ENCODE data around the gene PPP2R5A. TPM values are rescaled to one million over a fixed set of nuclear protein-coding genes. Genes with fewer than 3 reads are reported as not detected.

The PPP2R5A gene
- total and polyA plus RNA-seq, 4 experiments from 2014 or later = 37.9 to 55.0 (median 48.4) TPM

DNA sequence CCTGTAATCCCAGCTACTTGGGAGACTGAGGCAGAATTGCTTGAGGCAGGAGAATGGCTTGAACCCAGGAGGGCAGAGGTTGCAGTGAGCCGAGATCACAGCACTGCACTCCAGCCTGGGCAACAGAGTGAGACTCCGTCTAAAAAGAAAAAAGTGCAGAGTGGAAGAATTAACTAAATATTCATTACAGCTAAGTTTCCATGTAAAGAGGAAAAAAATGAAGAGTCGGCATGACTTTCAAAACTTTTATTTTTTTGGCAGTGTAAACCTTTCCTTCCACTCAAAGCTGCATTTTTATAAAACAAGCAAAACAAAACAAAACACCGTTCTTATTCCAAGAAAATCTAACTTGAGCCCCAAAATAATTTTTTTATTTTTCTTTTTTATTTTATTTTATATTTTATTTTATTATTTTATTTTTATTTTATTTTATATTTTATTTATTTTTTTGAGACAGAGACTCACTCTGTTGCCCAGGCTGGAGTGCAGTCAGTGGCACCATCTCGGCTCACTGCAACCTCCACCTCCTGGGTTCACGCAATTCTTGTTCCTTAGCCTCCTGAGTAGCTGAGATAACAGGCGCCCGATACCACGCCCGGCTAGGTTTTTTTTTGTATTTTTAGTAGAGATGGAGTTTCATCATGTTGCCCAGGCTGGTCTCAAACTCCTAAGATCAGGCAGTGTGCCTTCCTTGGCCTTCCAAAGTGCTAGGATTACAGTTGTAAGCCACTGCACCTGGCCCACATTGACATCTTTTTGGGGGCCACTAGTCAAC, 66.6 kb downstream of the PPP2R5A start:
- H3K4me1 Mint-ChIP-seq = peaks cover 0 to 3% (median 0%) of the 10 kb centered on the region in 4 donors
- peak overlapping the region in 4 of 7 donors; percentile 23 to 53 (median 41) for H3K27ac Mint-ChIP-seq
- POLR2A ChIA-PET (ENCODE audit: partially characterized antibody) = no interaction called here
- H3K36me3 Mint-ChIP-seq = peaks cover 35 to 50% of the 10 kb centered on the region in 2 donors
- Histone ChIP-seq H3K27ac (ENCODE audit: low read depth, low read length) (no peak overlapping the region), H3K4me3 (ENCODE audit: low read length in 2 of 2) (no peak overlapping the region), H3K36me3 (ENCODE audit: insufficient read depth, low read length) (peaks cover 24% of the 10 kb centered on the region), H3K4me1 (ENCODE audit: insufficient read depth, low read length) (no peaks in the 10 kb centered on the region), H3K27me3 (ENCODE audit: insufficient read depth, low read length) (no peaks in the 10 kb centered on the region), H3K9me3 (ENCODE audit: control insufficient read depth in 1 of 2, low read length in 2 of 2) (no peaks in the 10 kb centered on the region)
- H3K4me3 Mint-ChIP-seq = no peak overlapping the region
- intact Hi-C loops (cut with micrococcal nuclease) = no loop called here
- no peaks in the 10 kb centered on the region for H3K9me3 Mint-ChIP-seq
- no peak for DNase-seq
- CTCF ChIA-PET (ENCODE audit: partially characterized antibody) = interaction anchor here (1.9 kb wide), 1 partner anchor 289 kb away, joined by 8 read pairs; no protein-coding TSS in a partner anchor
- H3K27me3 Mint-ChIP-seq = no peaks in the 10 kb centered on the region

DNA sequence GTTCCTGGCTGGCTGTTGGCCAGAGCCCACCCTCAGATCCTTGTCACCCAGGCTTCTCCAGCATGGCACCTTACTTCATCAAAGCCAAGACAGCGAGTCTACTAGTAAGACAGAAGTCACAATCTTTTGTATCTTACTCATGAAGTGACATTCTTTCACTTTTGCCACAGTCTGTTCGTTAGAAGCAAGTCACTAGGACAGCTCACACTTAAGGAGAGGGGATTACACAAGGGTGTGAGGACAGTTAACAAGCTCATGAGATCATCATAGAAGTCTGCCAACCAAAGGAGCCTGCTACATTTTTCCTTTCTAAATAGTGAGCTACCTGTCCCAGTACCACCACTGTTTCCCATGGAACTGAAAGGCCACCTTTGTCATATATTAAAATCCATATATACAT, 68.0 kb downstream of the PPP2R5A start:
- Mint-ChIP-seq H3K27me3 (no peaks in the 10 kb centered on the region), H3K4me3 (no peak overlapping the region), H3K9me3 (no peaks in the 10 kb centered on the region), H3K4me1 (peaks cover 0 to 3% (median 0%) of the 10 kb centered on the region in 4 donors), H3K27ac (peak overlapping the region in 4 of 7 donors; percentile 16 to 67 (median 60)), H3K36me3 (peaks cover 33 to 53% of the 10 kb centered on the region in 2 donors)
- intact Hi-C loops (cut with micrococcal nuclease) = no loop called here
- H3K9me3 ChIP-seq (ENCODE audit: control insufficient read depth in 1 of 2, low read length in 2 of 2) = no peaks in the 10 kb centered on the region
- peaks cover 23% of the 10 kb centered on the region for H3K36me3 ChIP-seq (ENCODE audit: insufficient read depth, low read length)
- POLR2A ChIA-PET (ENCODE audit: partially characterized antibody) = interaction anchor here (1.0 kb wide), 1 partner anchor 10 kb away, joined by 6 read pairs; no protein-coding TSS in a partner anchor
- no peaks in the 10 kb centered on the region for H3K27me3 ChIP-seq (ENCODE audit: insufficient read depth, low read length)
- DNase-seq = no peak
- H3K27ac ChIP-seq (ENCODE audit: low read depth, low read length) = no peak overlapping the region
- no peaks in the 10 kb centered on the region for H3K4me1 ChIP-seq (ENCODE audit: insufficient read depth, low read length)
- H3K4me3 ChIP-seq (ENCODE audit: low read length in 2 of 2) = no peak overlapping the region
- CTCF ChIA-PET (ENCODE audit: partially characterized antibody) = interaction anchor here (1.3 to 1.9 kb wide), 2 partner anchors 15 to 290 kb away, joined by 4 to 8 read pairs; no protein-coding TSS in a partner anchor

DNA sequence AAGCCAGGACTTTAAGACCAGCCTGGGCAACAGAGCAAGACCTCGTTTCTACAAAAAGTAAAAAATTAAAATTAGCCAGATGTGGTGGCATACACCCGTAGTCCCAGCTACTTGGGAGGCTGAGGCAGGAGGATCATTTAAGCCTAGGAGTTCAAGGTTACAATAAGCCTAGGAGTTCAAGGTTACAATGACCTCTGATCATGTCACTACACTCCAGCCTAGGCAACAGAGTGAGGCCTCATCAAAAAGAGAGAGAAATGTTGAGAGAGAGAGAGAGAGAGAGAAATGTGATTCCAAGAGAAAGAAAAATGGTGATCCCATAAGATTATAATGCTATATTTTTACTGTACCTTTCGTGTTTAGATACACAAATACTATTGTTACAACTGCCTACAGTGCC, 69.3 kb downstream of the PPP2R5A start:
- Histone ChIP-seq H3K36me3 (ENCODE audit: insufficient read depth, low read length) (peaks cover 24% of the 10 kb centered on the region), H3K27me3 (ENCODE audit: insufficient read depth, low read length) (no peaks in the 10 kb centered on the region), H3K4me1 (ENCODE audit: insufficient read depth, low read length) (no peaks in the 10 kb centered on the region), H3K9me3 (ENCODE audit: control insufficient read depth in 1 of 2, low read length in 2 of 2) (no peaks in the 10 kb centered on the region), H3K4me3 (ENCODE audit: low read length in 2 of 2) (no peak overlapping the region), H3K27ac (ENCODE audit: low read depth, low read length) (no peak overlapping the region)
- Mint-ChIP-seq H3K27me3 (no peaks in the 10 kb centered on the region), H3K4me1 (peaks cover 0 to 3% (median 0%) of the 10 kb centered on the region in 4 donors), H3K36me3 (peaks cover 43 to 55% of the 10 kb centered on the region in 2 donors), H3K4me3 (no peak overlapping the region), H3K27ac (peak overlapping the region in 3 of 7 donors; percentile 46 to 62 (median 47)), H3K9me3 (no peaks in the 10 kb centered on the region)
- CTCF ChIA-PET (ENCODE audit: partially characterized antibody) = no interaction called here
- DNase-seq = no peak
- intact Hi-C loops (cut with micrococcal nuclease) = no loop called here
- POLR2A ChIA-PET (ENCODE audit: partially characterized antibody) = no interaction called here

DNA sequence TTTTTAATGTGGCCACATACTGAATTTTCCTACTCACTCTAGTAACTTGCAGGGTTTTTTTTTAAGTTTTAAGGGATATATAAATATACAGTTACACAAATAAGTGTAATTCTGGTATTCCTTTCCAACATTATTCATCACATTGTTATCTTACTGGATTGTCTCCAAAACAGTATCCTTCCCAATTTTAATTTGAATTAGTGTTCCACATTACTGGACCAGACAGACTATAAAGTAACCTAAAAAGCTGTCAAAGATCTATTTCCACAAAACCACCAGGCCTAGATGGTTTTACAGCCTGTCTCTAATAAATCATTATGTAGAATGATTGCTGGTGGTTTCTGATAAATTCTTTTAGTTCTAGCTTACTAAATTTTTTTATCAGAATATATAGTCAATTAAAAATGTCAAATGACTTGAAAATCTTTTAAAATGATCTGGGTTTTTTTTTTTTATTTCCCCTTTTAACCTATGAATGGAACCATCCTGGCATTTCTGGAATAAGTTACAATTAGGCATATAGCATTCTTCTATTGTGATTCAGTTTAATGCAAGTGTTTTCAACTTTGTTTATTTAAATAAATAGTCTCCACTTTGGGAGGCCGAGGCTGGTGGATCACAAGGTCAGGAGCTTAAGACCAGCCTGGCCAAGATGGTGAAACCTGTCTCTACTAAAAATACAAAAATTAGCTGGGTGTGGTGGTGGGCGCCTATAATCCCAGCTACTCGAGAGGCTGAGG, 70.2 kb downstream of the PPP2R5A start:
- ChIA-PET POLR2A (ENCODE audit: partially characterized antibody) (interaction anchor here (0.6 kb wide), 1 partner anchor 213 kb away, joined by 3 read pairs; no protein-coding TSS in a partner anchor), CTCF (ENCODE audit: partially characterized antibody) (interaction anchor here (1.7 to 1.9 kb wide), 2 partner anchors 100 to 285 kb away, joined by 7 to 8 read pairs; no protein-coding TSS in a partner anchor)
- intact Hi-C loops (cut with micrococcal nuclease) = no loop called here
- no peak for DNase-seq
- Histone ChIP-seq H3K27ac (ENCODE audit: low read depth, low read length) (no peak overlapping the region), H3K4me3 (ENCODE audit: low read length in 2 of 2) (no peak overlapping the region), H3K4me1 (ENCODE audit: insufficient read depth, low read length) (no peaks in the 10 kb centered on the region), H3K9me3 (ENCODE audit: control insufficient read depth in 1 of 2, low read length in 2 of 2) (no peaks in the 10 kb centered on the region), H3K36me3 (ENCODE audit: insufficient read depth, low read length) (peaks cover 33% of the 10 kb centered on the region), H3K27me3 (ENCODE audit: insufficient read depth, low read length) (no peaks in the 10 kb centered on the region)
- peaks cover 47 to 61% of the 10 kb centered on the region in 2 donors for H3K36me3 Mint-ChIP-seq
- peaks cover 0 to 6% (median 0%) of the 10 kb centered on the region in 4 donors for H3K4me1 Mint-ChIP-seq
- H3K4me3 Mint-ChIP-seq = no peak overlapping the region
- H3K9me3 Mint-ChIP-seq = no peaks in the 10 kb centered on the region
- H3K27me3 Mint-ChIP-seq = no peaks in the 10 kb centered on the region
- peak overlapping the region in 2 of 7 donors; percentile 13 to 65 for H3K27ac Mint-ChIP-seq

DNA sequence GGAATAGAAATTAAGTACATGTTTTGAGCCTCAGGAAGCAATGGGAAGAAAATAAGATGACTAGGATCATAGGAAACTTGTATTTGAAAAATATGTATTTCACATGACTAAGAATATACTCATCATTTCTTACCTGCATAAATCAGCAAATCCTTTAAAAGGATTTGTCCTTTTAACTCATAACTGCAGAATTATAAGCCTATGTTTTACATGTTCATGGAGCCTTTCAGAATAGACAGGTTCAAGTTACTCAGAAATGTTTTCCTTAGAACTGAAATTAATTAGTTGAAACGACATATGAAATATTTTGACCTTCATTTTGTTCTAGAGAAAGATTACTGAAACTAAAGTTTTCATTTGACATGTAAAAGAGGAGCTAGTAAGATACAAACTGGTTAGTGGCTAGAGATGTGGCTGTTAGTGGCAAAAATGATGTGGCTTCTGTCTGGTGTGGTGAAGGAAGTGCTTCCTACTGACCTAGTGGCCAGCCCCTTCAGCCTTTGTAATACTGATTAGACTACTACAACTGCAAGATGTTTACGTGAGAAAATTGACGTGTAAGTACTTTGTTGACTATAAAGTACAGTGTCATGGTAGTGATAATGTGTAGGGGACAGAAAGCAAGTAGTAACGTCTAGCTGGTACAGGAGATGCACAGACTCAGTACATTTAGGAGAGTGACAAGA, 74.7 kb downstream of the PPP2R5A start:
- Mint-ChIP-seq H3K4me3 (no peak overlapping the region), H3K4me1 (peaks cover 0 to 3% (median 0%) of the 10 kb centered on the region in 4 donors), H3K27me3 (no peaks in the 10 kb centered on the region), H3K27ac (peak overlapping the region in 6 of 7 donors; percentile 30 to 91 (median 78)), H3K9me3 (no peaks in the 10 kb centered on the region), H3K36me3 (peaks cover 47 to 66% of the 10 kb centered on the region in 2 donors)
- Histone ChIP-seq H3K4me1 (ENCODE audit: insufficient read depth, low read length) (no peaks in the 10 kb centered on the region), H3K9me3 (ENCODE audit: control insufficient read depth in 1 of 2, low read length in 2 of 2) (no peaks in the 10 kb centered on the region), H3K27ac (ENCODE audit: low read depth, low read length) (no peak overlapping the region), H3K36me3 (ENCODE audit: insufficient read depth, low read length) (peaks cover 44% of the 10 kb centered on the region), H3K27me3 (ENCODE audit: insufficient read depth, low read length) (no peaks in the 10 kb centered on the region), H3K4me3 (ENCODE audit: low read length in 2 of 2) (no peak overlapping the region)
- intact Hi-C loops (cut with micrococcal nuclease) = no loop called here
- POLR2A ChIA-PET (ENCODE audit: partially characterized antibody) = interaction anchor here (1.1 kb wide), 1 partner anchor 74 kb away, joined by 4 read pairs; the partner anchor contains the start of gene PPP2R5A
- CTCF ChIA-PET (ENCODE audit: partially characterized antibody) = interaction anchor here (1.1 to 1.5 kb wide), 5 partner anchors 9 to 297 kb away, joined by 4 to 5 read pairs (median 5); no protein-coding TSS in a partner anchor
- no peak for DNase-seq

DNA sequence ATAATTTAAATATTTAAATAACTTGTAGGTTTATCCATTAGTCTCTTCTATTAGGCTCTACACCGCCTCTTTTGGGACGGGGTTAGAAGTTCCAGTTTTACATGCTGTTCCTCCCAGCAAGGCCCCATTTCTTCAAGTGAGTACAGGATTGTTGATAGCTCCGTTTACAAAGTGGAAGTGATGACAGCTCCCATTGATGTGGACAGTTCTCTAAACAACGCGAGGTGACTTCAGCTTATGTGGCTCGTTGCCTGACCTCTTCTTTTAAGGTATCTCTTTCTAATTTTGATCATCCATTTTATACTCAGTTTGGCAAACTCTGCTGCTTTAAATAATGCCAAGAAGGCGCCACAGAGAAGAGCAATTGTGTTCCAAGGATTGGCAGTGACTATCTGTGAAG, 79.8 kb downstream of the PPP2R5A start:
- POLR2A ChIA-PET (ENCODE audit: partially characterized antibody) = no interaction called here
- Mint-ChIP-seq H3K36me3 (peaks cover 57 to 70% of the 10 kb centered on the region in 2 donors), H3K27me3 (no peaks in the 10 kb centered on the region), H3K27ac (peak overlapping the region in 1 of 7 donors; percentile 62), H3K4me3 (no peak overlapping the region), H3K9me3 (peaks cover 0 to 8% (median 0%) of the 10 kb centered on the region in 8 donors), H3K4me1 (peaks cover 0 to 9% (median 1%) of the 10 kb centered on the region in 4 donors)
- no peak for DNase-seq
- no peak overlapping the region for H3K27ac ChIP-seq (ENCODE audit: low read depth, low read length)
- H3K27me3 ChIP-seq (ENCODE audit: insufficient read depth, low read length) = no peaks in the 10 kb centered on the region
- H3K4me1 ChIP-seq (ENCODE audit: insufficient read depth, low read length) = no peaks in the 10 kb centered on the region
- peaks cover 15% of the 10 kb centered on the region for H3K36me3 ChIP-seq (ENCODE audit: insufficient read depth, low read length)
- no peaks in the 10 kb centered on the region for H3K9me3 ChIP-seq (ENCODE audit: control insufficient read depth in 1 of 2, low read length in 2 of 2)
- H3K4me3 ChIP-seq (ENCODE audit: low read length in 2 of 2) = no peak overlapping the region
- CTCF ChIA-PET (ENCODE audit: partially characterized antibody) = interaction anchor here (0.7 to 6.0 kb wide), 7 partner anchors 22 to 322 kb away, joined by 3 to 147 read pairs (median 4); no protein-coding TSS in a partner anchor
- intact Hi-C loops (cut with micrococcal nuclease) = loop anchor here (5.0 kb wide), 2 partner anchors 92 to 353 kb away; no protein-coding TSS in a partner anchor
